Liver (tissue), 3 donors: ENCODE results near the gene FAM25A.
"Not testable (repeated sequence)": the region's sequence is repeated elsewhere in the genome, so short reads cannot be mapped to it uniquely, and the experiment has no call there.

Experiments
- RAD21 ChIP-seq, 2 donors: IDR thresholded peaks; 2 replicates each; pipeline ENCODE4 v1.6.1; 2016; ENCODE audit warnings: antibody characterized with exemption in 2 of 2, mild to moderate bottlenecking in 2 of 2
- TF ChIP-seq, protein P1 (sequence below): IDR thresholded peaks from 2 replicates; pipeline ENCODE4 v1.6.1; 2016; ENCODE audit warnings: antibody characterized with exemption
- TF ChIP-seq, protein P2 (sequence below): fragments of 150-350 bp; IDR thresholded peaks from 2 replicates; pipeline ENCODE4 v1.5.1; 2017; ENCODE audit warnings: improper control_type of control experiment, low read depth, low read length; ENCODE audit not compliant: missing input control
- TF ChIP-seq, protein P3 (sequence below): IDR thresholded peaks from 2 replicates; pipeline ENCODE4 v1.6.1; 2016; ENCODE audit warnings: antibody characterized with exemption, mild to moderate bottlenecking
- donor health status: healthy.
- donor health status: healthy.

DNA sequence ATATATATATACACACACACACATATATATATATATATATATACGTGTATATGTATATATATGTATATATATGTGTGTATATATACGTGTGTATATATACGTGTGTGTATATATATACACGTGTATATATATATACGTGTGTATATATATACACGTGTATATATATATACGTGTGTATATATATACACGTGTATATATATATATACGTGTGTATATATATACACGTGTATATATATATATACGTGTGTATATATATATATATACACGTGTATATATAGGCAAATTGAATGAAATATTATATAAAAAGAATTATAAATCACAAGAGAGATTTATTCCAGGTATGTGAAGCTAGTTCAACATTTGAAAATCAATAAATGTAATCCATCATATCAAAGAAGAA, 28.7 kb upstream of the FAM25A start:
- TF ChIP-seq, protein P1, sequence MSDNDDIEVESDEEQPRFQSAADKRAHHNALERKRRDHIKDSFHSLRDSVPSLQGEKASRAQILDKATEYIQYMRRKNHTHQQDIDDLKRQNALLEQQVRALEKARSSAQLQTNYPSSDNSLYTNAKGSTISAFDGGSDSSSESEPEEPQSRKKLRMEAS = not testable (repeated sequence)
- TF ChIP-seq, protein P2, sequence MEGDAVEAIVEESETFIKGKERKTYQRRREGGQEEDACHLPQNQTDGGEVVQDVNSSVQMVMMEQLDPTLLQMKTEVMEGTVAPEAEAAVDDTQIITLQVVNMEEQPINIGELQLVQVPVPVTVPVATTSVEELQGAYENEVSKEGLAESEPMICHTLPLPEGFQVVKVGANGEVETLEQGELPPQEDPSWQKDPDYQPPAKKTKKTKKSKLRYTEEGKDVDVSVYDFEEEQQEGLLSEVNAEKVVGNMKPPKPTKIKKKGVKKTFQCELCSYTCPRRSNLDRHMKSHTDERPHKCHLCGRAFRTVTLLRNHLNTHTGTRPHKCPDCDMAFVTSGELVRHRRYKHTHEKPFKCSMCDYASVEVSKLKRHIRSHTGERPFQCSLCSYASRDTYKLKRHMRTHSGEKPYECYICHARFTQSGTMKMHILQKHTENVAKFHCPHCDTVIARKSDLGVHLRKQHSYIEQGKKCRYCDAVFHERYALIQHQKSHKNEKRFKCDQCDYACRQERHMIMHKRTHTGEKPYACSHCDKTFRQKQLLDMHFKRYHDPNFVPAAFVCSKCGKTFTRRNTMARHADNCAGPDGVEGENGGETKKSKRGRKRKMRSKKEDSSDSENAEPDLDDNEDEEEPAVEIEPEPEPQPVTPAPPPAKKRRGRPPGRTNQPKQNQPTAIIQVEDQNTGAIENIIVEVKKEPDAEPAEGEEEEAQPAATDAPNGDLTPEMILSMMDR = not testable (repeated sequence)
- TF ChIP-seq, protein P3, sequence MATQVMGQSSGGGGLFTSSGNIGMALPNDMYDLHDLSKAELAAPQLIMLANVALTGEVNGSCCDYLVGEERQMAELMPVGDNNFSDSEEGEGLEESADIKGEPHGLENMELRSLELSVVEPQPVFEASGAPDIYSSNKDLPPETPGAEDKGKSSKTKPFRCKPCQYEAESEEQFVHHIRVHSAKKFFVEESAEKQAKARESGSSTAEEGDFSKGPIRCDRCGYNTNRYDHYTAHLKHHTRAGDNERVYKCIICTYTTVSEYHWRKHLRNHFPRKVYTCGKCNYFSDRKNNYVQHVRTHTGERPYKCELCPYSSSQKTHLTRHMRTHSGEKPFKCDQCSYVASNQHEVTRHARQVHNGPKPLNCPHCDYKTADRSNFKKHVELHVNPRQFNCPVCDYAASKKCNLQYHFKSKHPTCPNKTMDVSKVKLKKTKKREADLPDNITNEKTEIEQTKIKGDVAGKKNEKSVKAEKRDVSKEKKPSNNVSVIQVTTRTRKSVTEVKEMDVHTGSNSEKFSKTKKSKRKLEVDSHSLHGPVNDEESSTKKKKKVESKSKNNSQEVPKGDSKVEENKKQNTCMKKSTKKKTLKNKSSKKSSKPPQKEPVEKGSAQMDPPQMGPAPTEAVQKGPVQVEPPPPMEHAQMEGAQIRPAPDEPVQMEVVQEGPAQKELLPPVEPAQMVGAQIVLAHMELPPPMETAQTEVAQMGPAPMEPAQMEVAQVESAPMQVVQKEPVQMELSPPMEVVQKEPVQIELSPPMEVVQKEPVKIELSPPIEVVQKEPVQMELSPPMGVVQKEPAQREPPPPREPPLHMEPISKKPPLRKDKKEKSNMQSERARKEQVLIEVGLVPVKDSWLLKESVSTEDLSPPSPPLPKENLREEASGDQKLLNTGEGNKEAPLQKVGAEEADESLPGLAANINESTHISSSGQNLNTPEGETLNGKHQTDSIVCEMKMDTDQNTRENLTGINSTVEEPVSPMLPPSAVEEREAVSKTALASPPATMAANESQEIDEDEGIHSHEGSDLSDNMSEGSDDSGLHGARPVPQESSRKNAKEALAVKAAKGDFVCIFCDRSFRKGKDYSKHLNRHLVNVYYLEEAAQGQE = not testable (repeated sequence)
- TF ChIP-seq RAD21 (IDR thresholded peaks at IDR 0.05) = not testable (repeated sequence)
